Activated T-cell treated with anti-CD3 and anti-CD28 coated beads for 1 hour (primary cell): ENCODE results near the gene PROX2.
A peak's percentile ranks its signal among the peaks of the same experiment; 100 is the strongest.

Experiments
- DNase-seq: peaks from one replicate; pipeline ENCODE4 v3.0.0-alpha.2; 2020; ENCODE audit warnings: low read depth

PROX2 gene

GRCh38 chr14:74875941-74876913 lies at the start of gene PROX2:
TSS of gene PROX2 (minus strand) at chr14:74876145. CDS start at chr14:74863834, 12,311 bp downstream.
- DNase-seq: peak; percentile 10

- no peak for DNase-seq
Observed at GRCh38 chr14:74924061-74924460, 48.1 kb upstream of the PROX2 start.

- peak; percentile 48 for DNase-seq
Observed at GRCh38 chr14:74922752-74923401, 46.9 kb upstream of the PROX2 start, which contains the start of gene RPS6KL1. TSS of gene RPS6KL1 (minus strand) at chr14:74923260. CDS start at chr14:74921541, 1,719 bp downstream.

GRCh38 chr14:74921987-74922751 lies 46.2 kb upstream of the PROX2 start:
- no peak for DNase-seq

GRCh38 chr14:74921053-74921620 lies 45.2 kb upstream of the PROX2 start:
- DNase-seq: no peak

- DNase-seq: no peak
Observed at GRCh38 chr14:74920281-74920680, 44.3 kb upstream of the PROX2 start.

GRCh38 chr14:74919421-74920165 lies 43.6 kb upstream of the PROX2 start:
- DNase-seq: no peak

- DNase-seq: no peak
Observed at GRCh38 chr14:74918380-74918779, 42.4 kb upstream of the PROX2 start.

- DNase-seq: no peak
Observed at GRCh38 chr14:74917646-74918081, 41.7 kb upstream of the PROX2 start.

GRCh38 chr14:74917178-74917543 lies 41.2 kb upstream of the PROX2 start:
- no peak for DNase-seq

GRCh38 chr14:74915826-74916225 lies 39.9 kb upstream of the PROX2 start:
- DNase-seq: no peak

GRCh38 chr14:74915426-74915825 lies 39.5 kb upstream of the PROX2 start:
- no peak for DNase-seq

- DNase-seq: no peak
Observed at GRCh38 chr14:74913986-74914573, 38.1 kb upstream of the PROX2 start.

- no peak for DNase-seq
Observed at GRCh38 chr14:74913393-74913910, 37.5 kb upstream of the PROX2 start.

- no peak for DNase-seq
Observed at GRCh38 chr14:74912801-74913200, 36.9 kb upstream of the PROX2 start.

- DNase-seq: no peak
Observed at GRCh38 chr14:74912111-74912510, 36.2 kb upstream of the PROX2 start.

GRCh38 chr14:74911704-74912103 lies 35.8 kb upstream of the PROX2 start:
- no peak for DNase-seq

- no peak for DNase-seq
Observed at GRCh38 chr14:74911221-74911620, 35.3 kb upstream of the PROX2 start.

GRCh38 chr14:74910556-74910955 lies 34.6 kb upstream of the PROX2 start:
- DNase-seq: no peak

- DNase-seq: no peak
Observed at GRCh38 chr14:74909911-74910310, 34.0 kb upstream of the PROX2 start.

- DNase-seq: no peak
Observed at GRCh38 chr14:74909501-74909900, 33.6 kb upstream of the PROX2 start.
